Measurements from ENCODE around the gene IQGAP3. TPM values are rescaled to one million over a fixed set of nuclear protein-coding genes. Genes with fewer than 3 reads are reported as not detected.
"Not testable (repeated sequence)": the region's sequence is repeated elsewhere in the genome, so short reads cannot be mapped to it uniquely, and the experiment has no call there.

IQGAP3 gene
- total and polyA plus RNA-seq, 10 donors, result 0.24 to 2.2 (median 0.68) TPM

DNA sequence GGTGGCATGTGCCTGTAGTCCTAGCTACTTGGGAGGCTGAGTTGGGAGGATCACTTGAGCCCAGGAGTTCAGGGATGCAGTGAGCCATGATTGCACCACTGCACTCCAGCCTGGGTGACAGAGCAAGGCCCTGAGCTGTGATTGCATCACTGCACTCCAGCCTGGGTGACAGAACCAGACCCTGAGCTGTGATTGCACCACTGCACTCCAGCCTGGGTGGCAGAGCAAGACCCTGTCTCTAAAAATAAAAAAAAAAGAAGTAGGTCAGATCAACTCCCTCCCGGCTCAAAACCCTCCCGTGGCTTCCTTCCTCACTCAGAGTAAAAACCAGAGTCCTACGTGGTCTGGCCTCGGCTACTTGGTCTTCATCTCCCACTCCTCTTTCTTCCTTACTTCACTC, 19.4 kb downstream of the IQGAP3 start:
- H3K4me3 ChIP-seq; H3K9me3 ChIP-seq; DNase-seq; intact Hi-C loops (cut with DNase I; ENCODE audit: low total_unique reads); H3K27me3 ChIP-seq (replicated peaks in 1 of 7): not testable (repeated sequence)
- peaks cover 0 to 35% (median 14%) of the 10 kb centered on the region in 6 donors for H3K4me1 ChIP-seq
- TF ChIP-seq POLR2AphosphoS5 (IDR thresholded peaks at IDR 0.05), result peak in 1 of 3 donors; percentile 17
- H3K27ac ChIP-seq, result peak overlapping the region in 3 of 8 donors; percentile 34 to 55 (median 48)
- peaks cover 0 to 49% (median 0%) of the 10 kb centered on the region in 6 donors for H3K36me3 ChIP-seq
- WGBS, 5 donors, result 23 to 62% (median 30%) methylated on average over 4 of the region's 4 CpGs

DNA sequence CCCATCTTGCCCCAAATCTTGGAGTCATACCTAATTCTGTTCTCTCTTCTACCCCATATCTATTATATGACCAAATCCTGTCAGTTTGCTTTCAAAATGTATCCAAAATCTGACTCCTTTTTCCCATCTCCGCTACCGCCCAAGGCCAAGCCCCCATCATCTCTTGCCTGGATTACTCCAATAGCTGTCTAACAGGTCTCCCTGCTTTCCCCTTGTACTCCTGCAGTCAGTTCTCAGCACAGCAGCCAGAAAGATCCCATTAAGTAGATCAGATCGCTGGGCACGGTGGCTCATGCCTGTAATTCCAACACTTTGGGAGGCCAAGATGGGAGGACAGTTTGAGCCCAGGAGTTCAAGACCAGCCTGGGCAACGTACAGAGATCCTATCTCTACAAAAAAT, 19.8 kb downstream of the IQGAP3 start:
- intact Hi-C loops (cut with DNase I; ENCODE audit: low total_unique reads), result no loop called here
- Histone ChIP-seq H3K27me3 (replicated peaks in 1 of 7) (no peaks in the 10 kb centered on the region), H3K27ac (no peak overlapping the region), H3K4me3 (no peak overlapping the region), H3K36me3 (peaks cover 0 to 53% (median 0%) of the 10 kb centered on the region in 6 donors), H3K9me3 (no peaks in the 10 kb centered on the region), H3K4me1 (peaks cover 0 to 35% (median 14%) of the 10 kb centered on the region in 6 donors)
- no peak for DNase-seq
- TF ChIP-seq POLR2A (IDR thresholded peaks at IDR 0.05) (no peak), POLR2AphosphoS5 (IDR thresholded peaks at IDR 0.05) (no peak)
- TF ChIP-seq, protein P1, sequence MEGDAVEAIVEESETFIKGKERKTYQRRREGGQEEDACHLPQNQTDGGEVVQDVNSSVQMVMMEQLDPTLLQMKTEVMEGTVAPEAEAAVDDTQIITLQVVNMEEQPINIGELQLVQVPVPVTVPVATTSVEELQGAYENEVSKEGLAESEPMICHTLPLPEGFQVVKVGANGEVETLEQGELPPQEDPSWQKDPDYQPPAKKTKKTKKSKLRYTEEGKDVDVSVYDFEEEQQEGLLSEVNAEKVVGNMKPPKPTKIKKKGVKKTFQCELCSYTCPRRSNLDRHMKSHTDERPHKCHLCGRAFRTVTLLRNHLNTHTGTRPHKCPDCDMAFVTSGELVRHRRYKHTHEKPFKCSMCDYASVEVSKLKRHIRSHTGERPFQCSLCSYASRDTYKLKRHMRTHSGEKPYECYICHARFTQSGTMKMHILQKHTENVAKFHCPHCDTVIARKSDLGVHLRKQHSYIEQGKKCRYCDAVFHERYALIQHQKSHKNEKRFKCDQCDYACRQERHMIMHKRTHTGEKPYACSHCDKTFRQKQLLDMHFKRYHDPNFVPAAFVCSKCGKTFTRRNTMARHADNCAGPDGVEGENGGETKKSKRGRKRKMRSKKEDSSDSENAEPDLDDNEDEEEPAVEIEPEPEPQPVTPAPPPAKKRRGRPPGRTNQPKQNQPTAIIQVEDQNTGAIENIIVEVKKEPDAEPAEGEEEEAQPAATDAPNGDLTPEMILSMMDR (IDR thresholded peaks at IDR 0.05 in 8 of 11, conservative IDR thresholded peaks at IDR 0.05 in 3 of 11), result no peak
- WGBS, 5 donors, result 71 to 76% (median 74%) methylated on average over 5 of the region's 5 CpGs

DNA sequence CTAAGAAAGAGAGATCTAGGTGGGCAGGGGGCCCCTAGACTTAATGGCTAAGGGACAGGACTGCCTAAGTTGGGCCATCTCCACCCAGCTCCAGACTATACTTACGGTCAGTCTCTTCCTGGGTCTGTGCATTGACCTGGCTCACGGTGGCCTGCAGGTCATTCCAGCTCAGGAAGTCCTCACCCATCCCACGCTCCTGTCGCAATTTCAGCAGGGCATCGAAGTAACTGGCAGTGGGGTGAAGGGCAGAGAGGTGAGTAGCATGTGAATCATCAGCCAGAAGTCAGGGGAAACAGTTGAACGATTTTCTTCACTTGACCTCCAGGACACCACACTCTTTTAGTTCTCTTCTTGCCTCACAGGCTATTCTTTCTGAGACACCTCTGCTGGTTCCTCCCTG, 20.5 kb downstream of the IQGAP3 start:
- Histone ChIP-seq H3K36me3 (peaks cover 0 to 57% (median 0%) of the 10 kb centered on the region in 6 donors), H3K4me1 (peaks cover 0 to 35% (median 14%) of the 10 kb centered on the region in 6 donors), H3K27ac (no peak overlapping the region), H3K9me3 (no peaks in the 10 kb centered on the region), H3K4me3 (no peak overlapping the region), H3K27me3 (replicated peaks in 1 of 7) (no peaks in the 10 kb centered on the region)
- DNase-seq, result no peak
- TF ChIP-seq, protein P1 (IDR thresholded peaks at IDR 0.05 in 8 of 11, conservative IDR thresholded peaks at IDR 0.05 in 3 of 11), result no peak
- TF ChIP-seq POLR2A (IDR thresholded peaks at IDR 0.05), result no peak
- TF ChIP-seq POLR2AphosphoS5 (IDR thresholded peaks at IDR 0.05), result no peak
- 68 to 95% (median 75%) methylated on average over 5 to 6 of the region's 6 CpGs for WGBS, 5 donors
- intact Hi-C loops (cut with DNase I; ENCODE audit: low total_unique reads), result no loop called here

DNA sequence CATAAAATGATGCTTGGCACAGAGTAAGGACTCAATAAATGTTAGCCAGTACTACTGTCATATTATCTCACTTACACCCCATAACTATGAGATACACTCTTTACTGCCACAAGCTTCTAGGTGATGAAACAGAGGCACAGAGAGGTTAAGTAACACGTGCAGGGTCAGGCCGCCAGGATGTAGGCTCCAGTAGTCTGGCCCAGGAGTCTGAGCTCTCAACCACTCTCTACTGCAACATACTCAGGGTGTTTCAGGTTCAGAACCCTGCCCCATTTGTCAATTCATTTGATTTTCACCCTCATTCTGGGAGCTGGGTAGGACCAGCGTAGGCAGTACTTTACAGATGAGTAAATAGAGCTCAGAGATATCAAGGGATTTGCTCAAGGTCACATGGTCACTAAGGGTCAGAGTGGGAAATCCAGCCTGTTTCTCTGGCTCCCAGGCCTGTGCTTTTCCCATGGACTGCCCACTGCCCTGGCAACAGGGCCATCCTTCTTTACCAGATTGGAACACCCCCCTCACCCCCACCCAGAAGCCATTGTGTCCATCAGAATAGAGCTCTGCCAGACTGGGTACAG, 21.2 kb downstream of the IQGAP3 start:
- H3K36me3 ChIP-seq, result peaks cover 0 to 56% (median 0%) of the 10 kb centered on the region in 6 donors
- H3K4me1 ChIP-seq, result peaks cover 0 to 35% (median 14%) of the 10 kb centered on the region in 6 donors
- H3K4me3 ChIP-seq, result no peak overlapping the region
- no peaks in the 10 kb centered on the region for H3K9me3 ChIP-seq
- H3K27ac ChIP-seq, result no peak overlapping the region
- TF ChIP-seq POLR2AphosphoS5 (IDR thresholded peaks at IDR 0.05) (no peak), POLR2A (IDR thresholded peaks at IDR 0.05) (no peak)
- TF ChIP-seq, protein P1 (IDR thresholded peaks at IDR 0.05 in 8 of 11, conservative IDR thresholded peaks at IDR 0.05 in 3 of 11), result no peak
- no peak for DNase-seq
- H3K27me3 ChIP-seq (replicated peaks in 1 of 7), result no peaks in the 10 kb centered on the region
- 62 to 80% (median 65%) methylated on average over 3 of the region's 3 CpGs for WGBS, 5 donors
- intact Hi-C loops (cut with DNase I; ENCODE audit: low total_unique reads), result no loop called here
